Measurements from ENCODE around the gene SMOC2.

Gene SMOC2

DNA sequence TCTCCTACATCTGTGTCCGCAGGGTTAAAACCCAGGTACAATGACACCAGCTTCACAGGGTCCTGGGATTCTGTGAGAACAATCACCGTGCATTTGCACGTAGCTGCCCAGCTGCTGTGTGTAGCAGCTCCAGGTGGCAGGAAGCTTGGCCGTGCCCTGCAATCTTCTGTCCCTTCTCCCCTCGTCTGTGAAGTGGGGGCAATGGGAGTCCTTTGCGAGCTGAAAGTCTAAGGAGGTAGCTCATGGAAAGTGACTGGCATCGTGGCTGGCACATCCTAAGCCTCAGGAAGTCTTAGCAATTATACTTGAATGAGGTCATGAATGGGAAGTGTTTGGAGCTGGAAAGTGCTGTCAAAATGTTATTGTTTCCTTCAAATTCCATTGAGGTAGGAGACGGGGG, 137.1 kb downstream of the SMOC2 start:
- no peak for FAIRE-seq

DNA sequence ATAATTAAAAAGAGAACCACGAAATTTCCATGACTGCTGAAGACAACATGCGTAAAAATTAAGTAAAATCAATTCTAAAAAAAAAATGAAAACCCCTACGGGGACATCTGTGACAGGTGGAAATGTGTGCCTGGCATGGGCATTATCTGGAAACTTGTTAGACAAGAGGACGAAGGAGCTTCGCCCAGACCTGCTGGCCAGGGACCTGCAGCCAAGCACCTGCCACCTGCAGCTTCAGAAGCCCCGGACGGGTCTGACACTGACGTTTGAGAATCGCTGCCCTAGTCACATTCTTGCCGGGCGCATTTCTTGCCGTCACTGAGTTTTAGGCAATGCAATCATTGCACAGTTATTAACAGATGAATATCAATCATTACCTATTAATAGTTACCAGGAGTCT, 140.3 kb downstream of the SMOC2 start:
- no peak for FAIRE-seq

DNA sequence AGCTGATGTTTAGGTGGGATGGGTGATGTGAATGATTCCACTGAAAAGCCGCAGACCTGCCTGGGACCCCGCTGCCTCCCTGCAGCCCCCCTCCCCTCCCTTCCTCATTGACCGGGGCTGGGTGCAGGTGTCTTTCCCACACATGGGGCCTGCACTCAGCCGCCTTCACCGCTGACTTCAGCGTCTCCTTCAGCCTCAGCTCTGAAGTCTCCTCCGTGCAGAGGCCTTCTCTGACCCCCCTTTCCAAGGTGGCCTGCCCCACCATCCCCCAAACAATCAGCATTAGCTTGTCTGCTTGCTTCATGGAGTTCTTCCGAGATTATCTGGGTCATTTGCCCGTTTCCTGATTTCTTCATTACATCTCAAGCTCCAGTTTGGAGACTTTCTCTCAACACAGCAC, 140.7 kb downstream of the SMOC2 start:
- no peak for FAIRE-seq

- FAIRE-seq, result no peak
Observed at GRCh38 chr6:168582571-168582981, 141.6 kb downstream of the SMOC2 start.

- FAIRE-seq, result no peak
Observed at GRCh38 chr6:168583126-168583525, 142.1 kb downstream of the SMOC2 start.

DNA sequence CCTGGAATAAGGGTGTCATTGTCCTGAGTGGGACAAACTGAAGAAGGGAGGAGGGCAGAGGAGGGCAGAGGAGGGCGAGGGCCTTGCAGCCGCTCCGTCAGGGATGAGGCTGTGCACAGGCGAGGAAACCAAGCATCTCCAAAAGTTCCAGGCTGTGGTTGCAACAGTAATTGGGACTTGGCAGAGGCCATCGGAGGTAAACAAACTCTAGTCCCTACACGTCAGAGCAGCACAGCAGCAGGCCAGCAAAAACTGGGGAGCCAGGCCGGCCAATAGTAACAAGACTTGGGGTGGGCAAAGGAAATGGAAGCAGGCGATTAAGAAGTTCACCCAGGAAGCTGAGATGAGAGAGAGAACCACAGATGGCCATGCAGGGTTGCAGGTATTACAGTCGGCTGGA, 142.8 kb downstream of the SMOC2 start:
- FAIRE-seq, result no peak

DNA sequence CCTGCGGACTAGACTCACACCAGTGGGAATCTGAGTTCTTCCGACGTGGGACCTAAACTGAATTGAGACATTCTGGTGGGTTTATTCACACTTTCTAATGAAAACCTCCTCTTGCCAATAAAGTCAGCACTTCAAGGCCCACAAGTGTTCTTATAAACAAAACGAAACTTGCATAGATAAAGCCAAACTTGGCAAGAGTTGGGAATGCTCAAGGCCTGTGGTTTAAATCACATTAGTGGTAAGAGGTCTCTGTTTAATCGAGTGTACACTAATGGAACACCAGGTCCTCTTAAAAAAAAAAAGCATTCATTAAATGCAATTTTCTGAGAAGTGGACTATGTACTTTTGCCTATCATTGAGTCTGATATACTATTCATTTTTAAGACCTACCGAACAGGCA, 143.3 kb downstream of the SMOC2 start:
- no peak for FAIRE-seq

GRCh38 chr6:168584671-168585070, 143.7 kb downstream of the SMOC2 start:
- FAIRE-seq, result no peak

DNA sequence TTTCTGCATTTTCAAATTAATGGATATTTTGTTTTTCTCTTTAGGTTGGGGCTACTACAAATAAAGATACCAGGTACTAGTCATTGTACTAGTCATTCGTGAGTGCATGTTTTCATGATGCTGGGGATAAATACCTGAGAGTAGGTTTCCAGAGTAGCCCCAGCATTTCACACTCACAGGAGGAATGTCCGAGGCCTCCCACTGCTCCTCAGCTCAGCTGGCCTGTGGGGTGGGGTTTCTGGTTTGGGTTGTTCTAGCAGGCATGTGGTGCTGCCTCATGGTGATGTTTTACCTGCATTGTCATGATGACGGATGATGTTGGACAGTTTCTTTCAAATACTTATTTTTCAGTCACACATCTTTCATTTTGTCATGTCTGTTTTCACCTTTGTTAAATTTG, 144.5 kb downstream of the SMOC2 start:
- no peak for FAIRE-seq

DNA sequence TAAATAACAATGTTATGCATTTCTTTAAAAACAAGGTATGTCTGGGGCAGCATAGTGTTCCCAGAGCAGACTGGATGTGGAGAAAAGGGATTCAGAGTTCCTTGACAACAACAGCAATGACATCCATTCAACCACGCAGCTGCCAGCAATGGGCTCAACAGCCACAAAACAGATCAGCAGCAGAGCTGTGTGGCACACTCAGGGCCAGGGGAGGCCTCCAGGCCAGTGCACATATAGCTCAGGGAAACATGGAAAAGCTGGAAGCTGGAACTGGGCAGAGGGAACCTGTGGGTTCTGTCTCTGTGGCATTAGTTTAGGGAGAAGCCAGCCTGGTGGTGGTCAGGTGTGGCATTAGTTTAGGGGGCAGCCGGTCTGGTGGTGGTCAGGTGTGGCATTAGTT, 148.3 kb downstream of the SMOC2 start:
- FAIRE-seq, result no peak

DNA sequence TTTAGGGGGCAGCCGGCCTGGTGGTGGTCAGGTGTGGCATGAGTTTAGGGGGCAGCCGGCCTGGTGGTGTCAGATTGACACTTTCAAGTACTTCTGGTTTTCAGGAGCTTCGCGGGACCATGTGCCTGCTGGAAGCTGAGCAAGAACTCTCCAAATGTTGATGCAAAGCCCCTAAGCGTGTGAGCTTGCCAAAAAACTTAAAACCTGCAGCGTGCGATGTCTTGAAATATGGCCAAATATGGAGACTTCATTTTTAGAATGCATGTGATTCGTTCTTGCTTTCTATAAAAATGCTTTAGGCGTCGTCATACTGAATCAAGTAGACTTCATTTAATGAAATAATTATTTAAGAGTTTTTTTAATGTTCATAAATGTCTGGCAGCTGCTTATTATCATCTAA, 149.4 kb downstream of the SMOC2 start:
- no peak for FAIRE-seq

DNA sequence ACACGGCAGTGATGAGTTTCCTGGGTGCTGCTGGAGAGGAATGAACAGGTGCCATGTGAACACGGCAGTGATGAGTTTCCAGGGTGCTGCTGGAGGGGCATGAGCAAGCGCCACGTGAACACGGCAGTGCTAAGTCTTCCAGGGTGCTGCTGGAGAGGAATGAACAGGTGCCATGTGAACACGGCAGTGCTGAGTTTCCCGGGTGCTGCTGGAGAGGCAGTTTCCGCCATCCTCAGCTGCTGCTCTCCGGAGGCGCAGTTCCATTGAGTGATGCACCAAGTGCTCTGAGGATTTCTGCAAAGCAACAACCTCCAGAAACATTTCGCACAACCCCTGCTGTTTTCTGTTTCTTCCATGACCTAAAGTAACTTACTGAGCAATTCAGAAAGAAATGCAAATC, 155.4 kb downstream of the SMOC2 start:
- FAIRE-seq, result no peak

- FAIRE-seq, result no peak
Observed at GRCh38 chr6:168597471-168597875, 156.5 kb downstream of the SMOC2 start.

DNA sequence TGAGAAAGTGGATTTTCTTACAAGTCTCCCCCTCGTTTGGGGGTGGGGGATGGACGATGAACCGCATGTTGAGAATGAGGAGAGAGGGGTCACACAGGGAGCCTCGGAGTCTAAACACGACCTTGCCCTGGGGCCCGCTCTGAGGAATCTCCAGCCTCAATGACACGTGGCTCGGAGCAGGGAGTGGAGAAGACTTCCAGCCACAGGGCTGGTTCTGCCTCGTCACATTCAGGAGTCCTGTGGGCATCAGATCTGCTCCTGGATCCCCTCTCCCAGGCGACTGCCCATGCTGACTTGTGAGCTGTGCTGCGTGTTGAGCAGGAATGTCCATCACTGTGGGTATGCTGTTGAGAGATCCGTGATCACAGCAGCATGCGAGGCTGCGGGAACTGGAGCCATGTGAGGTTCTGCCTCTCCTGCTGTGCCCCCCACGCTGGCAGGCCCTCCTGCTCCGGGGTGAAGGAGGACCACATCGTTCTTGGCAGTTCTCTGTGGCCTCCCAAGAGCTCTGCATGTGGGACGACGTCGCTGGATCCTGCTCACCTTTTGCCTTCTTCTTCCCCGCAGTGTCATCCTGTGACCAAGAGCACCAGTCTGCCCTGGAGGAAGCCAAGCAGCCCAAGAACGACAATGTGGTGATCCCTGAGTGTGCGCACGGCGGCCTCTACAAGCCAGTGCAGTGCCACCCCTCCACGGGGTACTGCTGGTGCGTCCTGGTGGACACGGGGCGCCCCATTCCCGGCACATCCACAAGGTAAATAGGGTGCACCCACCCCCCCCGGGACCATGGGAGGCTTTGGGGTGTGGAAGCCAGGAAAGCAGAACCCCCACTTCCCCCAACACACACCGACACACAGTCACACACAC, 157.5 kb downstream of the SMOC2 start:
- FAIRE-seq, result no peak

- no peak for FAIRE-seq
Observed at GRCh38 chr6:168599118-168599494, 158.1 kb downstream of the SMOC2 start.

- FAIRE-seq, result no peak
Observed at GRCh38 chr6:168599769-168600330, 158.9 kb downstream of the SMOC2 start.

DNA sequence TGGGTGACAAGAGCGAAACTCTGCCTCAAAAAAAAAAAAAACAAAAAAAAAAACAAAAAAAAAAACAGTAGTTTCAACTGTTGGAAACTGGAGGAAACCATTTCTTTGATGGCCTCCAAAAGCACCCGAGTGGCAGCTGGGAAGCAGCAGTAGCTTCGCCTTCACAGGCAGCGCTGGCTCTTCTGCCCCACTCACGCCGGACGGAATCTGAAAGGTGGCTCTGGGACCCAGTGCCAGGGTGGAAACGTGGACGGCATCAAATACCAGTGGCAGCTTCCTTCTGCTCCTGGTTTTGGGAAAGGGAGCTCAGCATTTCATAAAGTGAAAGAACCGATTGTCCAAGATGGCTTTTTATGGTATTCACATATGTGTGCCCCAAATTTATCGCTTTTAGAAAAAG, 159.4 kb downstream of the SMOC2 start:
- FAIRE-seq, result no peak

DNA sequence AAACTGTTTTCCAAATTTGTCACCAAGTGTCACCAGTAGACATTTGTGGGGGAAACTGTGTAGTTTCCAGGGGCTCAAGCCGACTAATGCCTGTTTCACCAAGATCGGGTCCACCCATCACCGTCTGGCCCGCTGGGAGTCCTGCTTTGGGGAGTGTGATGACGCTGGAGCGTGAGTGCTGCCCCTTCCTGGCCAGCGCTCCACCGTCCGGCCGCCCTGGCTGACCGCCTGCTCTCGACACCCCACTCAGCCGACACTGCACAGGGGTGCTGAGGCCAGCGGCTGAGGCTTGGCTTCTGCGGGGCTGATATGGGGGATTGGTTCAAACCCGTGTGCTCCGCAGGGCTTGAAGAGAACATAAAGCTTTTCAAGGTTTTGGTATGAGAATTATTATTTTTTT, 160.1 kb downstream of the SMOC2 start:
- no peak for FAIRE-seq

- no peak for FAIRE-seq
Observed at GRCh38 chr6:168601546-168601945, 160.6 kb downstream of the SMOC2 start.

DNA sequence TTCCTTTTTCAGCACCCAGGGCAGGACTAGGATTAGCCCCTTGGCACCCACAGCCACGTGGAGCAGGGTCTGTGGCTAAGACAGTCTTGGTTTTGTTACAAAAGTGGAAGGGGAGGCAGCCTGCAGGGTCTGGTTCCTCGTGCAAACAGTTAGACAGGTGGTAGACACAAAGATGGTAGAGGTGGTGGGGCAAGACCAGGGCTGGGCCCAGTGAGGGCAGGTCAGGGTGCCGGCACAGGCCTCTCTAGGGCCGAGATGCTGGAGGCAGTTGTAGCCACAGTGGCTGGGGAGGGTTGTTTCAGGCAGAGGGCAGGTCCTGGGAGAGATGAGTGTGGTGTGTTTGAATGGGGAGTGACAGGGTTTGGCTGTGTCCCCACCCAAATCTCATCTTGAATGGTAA, 161.6 kb downstream of the SMOC2 start:
- no peak for FAIRE-seq

DNA sequence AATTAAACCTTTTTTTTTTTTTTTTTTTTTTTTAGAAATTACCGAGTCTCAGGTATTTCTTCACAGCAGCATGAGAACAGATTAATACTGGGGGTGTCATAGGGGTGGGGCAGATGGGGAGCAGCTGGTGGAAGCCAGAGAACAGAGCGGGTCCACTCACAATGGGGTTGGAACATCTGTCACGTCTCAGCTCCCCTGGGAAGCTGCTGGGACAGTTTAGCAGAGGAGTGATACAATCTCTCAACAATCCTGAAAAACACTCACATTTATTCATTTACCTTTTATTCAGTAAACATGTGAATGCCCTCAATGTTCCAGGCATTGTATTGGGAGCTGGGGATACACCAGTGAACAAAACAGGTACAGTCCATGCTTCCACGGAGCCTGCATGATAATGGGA, 162.2 kb downstream of the SMOC2 start:
- FAIRE-seq, result no peak

- no peak for FAIRE-seq
Observed at GRCh38 chr6:168605964-168606363, 165.0 kb downstream of the SMOC2 start.

DNA sequence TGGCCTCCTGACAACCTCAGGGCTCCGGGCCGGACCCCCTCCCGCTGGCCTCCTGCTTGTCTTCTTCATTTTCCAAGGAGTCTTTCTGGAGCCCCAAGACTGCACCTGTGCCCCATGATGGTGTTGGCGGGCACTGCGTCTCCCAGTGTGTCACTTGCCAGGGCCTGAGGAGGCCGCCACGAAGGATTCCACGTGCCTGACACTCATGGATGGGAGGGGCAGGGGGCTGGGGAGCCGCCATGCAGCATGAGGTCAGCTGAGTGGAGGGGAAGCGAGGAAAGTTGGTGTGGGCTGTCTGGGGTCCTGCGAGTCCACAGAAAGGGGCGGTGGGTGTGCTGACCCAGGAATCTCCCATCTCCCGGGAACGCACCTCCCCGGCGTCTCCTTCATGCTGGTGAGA, 165.7 kb downstream of the SMOC2 start:
- FAIRE-seq, result no peak

DNA sequence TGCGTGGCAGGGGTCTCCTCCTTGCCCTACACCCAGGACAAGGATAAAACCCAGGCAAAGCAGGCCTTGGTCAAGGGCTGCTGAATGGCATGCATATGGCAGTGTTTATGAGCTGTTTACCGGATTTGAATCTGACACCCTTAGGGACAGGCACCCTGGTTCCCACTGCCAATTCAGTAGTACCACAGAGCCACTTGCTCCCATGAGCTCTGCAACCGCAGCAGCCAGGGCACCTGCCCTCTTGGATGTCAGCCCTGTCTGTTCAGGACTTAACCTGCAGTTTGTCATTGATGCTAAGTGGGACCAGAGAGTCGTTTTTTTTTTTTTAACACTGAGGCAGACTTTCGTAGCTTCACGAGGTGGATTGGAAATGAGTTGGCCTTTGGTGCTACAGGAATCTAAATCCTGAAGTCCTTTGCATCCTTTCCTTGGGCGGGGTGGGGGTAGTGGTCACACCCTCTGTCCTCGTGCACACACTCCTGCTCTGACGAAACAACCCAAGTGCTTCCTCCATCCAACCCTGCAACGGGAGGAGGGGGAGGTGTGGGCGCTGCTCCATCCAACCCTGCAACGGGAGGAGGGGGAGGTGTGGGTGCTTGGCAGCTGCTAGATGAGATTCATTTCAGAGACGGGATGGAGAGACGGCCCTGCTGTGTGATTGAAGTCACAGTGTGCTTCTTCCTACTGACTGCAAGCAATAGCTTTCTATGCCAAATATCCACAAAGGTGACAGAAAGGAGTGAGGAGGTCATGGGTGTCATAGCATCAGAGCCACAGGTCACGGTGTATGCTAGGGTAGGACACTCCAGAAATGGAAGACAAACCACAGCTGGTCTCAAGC, 166.5 kb downstream of the SMOC2 start:
- no peak for FAIRE-seq
